HG03432 (cell line): ENCODE measurements around the gene FBXL22.

Experiments
- ATAC-seq: cut with Tn5 transposase; IDR thresholded peaks from one replicate; pipeline ENCODE4 v1.9.1; 2021; ENCODE audit warnings: mild to moderate bottlenecking, moderate library complexity; ENCODE audit not compliant: unreplicated experiment

The FBXL22 gene

GRCh38 chr15:63593705-63594671 is 3.2 kb upstream of the FBXL22 start:
- no peak for ATAC-seq

- no peak for ATAC-seq
Observed at GRCh38 chr15:63595065-63595464, 2.1 kb upstream of the FBXL22 start.

GRCh38 chr15:63595688-63596087 is 1.5 kb upstream of the FBXL22 start:
- no peak for ATAC-seq

- ATAC-seq = no peak
Observed at GRCh38 chr15:63596676-63597037, 530 bp upstream of the FBXL22 start.

GRCh38 chr15:63597821-63598220 is 634 bp downstream of the FBXL22 start:
- no peak for ATAC-seq

GRCh38 chr15:63598473-63599400 is 1.6 kb downstream of the FBXL22 start:
- ATAC-seq = no peak

- no peak for ATAC-seq
Observed at GRCh38 chr15:63599401-63600000, 2.3 kb downstream of the FBXL22 start.

GRCh38 chr15:63600001-63600615 is 2.9 kb downstream of the FBXL22 start:
- ATAC-seq = peak; percentile 7

GRCh38 chr15:63600616-63601025 is 3.4 kb downstream of the FBXL22 start:
- ATAC-seq = peak; percentile 76

- peak; percentile 18 for ATAC-seq
Observed at GRCh38 chr15:63601026-63601703, 4.0 kb downstream of the FBXL22 start.

GRCh38 chr15:63601704-63602185 is 4.6 kb downstream of the FBXL22 start:
- ATAC-seq = no peak

- no peak for ATAC-seq
Observed at GRCh38 chr15:63602595-63602994, 5.4 kb downstream of the FBXL22 start.

GRCh38 chr15:63603516-63603915 is 6.3 kb downstream of the FBXL22 start:
- ATAC-seq = no peak

GRCh38 chr15:63604281-63604680 is 7.1 kb downstream of the FBXL22 start:
- no peak for ATAC-seq

GRCh38 chr15:63605036-63605435 is 7.8 kb downstream of the FBXL22 start:
- ATAC-seq = no peak

GRCh38 chr15:63605816-63606215 is 8.6 kb downstream of the FBXL22 start:
- ATAC-seq = no peak

GRCh38 chr15:63606308-63606707 is 9.1 kb downstream of the FBXL22 start:
- ATAC-seq = no peak

GRCh38 chr15:63608989-63609388 is 11.8 kb downstream of the FBXL22 start:
- ATAC-seq = no peak

- no peak for ATAC-seq
Observed at GRCh38 chr15:63609448-63609847, 12.3 kb downstream of the FBXL22 start.
